ENCODE data around the gene RBPJ. TPM values are rescaled to one million over a fixed set of nuclear protein-coding genes. Genes with fewer than 3 reads are reported as not detected.
"Not testable (repeated sequence)": the region's sequence is repeated elsewhere in the genome, so short reads cannot be mapped to it uniquely, and the experiment has no call there.

Gene RBPJ
- total RNA-seq, 1 experiment from 2014 or later, result 34.5 TPM

- H3K27me3 ChIP-seq (replicated peaks), result no peaks in the 10 kb centered on the region
- no peak overlapping the region for H3K4me3 ChIP-seq
- no peak overlapping the region for H3K27ac ChIP-seq
- no peak for DNase-seq (ENCODE audit: low read depth in 1 of 2, low spot score in 2 of 2)
- H3K9me3 ChIP-seq (replicated peaks), result no peaks in the 10 kb centered on the region
- H3K36me3 ChIP-seq, result no peaks in the 10 kb centered on the region
- H3K4me1 ChIP-seq (replicated peaks), result peaks cover 5% of the 10 kb centered on the region; the same call in 1 of the 2 replicates
Measured at GRCh38 chr4:26334366-26334765, 13.6 kb downstream of the RBPJ start.

GRCh38 chr4:26337612-26338011 is 16.8 kb downstream of the RBPJ start:
- H3K27ac ChIP-seq, result no peak overlapping the region
- no peak for DNase-seq (ENCODE audit: low read depth in 1 of 2, low spot score in 2 of 2)
- no peak overlapping the region for H3K4me3 ChIP-seq
- H3K4me1 ChIP-seq (replicated peaks), result peaks cover 7% of the 10 kb centered on the region
- no peaks in the 10 kb centered on the region for H3K27me3 ChIP-seq (replicated peaks)
- no peaks in the 10 kb centered on the region for H3K36me3 ChIP-seq
- H3K9me3 ChIP-seq (replicated peaks), result no peaks in the 10 kb centered on the region

- Histone ChIP-seq H3K9me3 (replicated peaks) (no peaks in the 10 kb centered on the region), H3K27ac (no peak overlapping the region; the same call in 1 of the 2 replicates)
Measured at GRCh38 chr4:26342328-26343037, 21.7 kb downstream of the RBPJ start.

GRCh38 chr4:26343038-26343398 is 22.2 kb downstream of the RBPJ start:
- Histone ChIP-seq H3K36me3 (no peaks in the 10 kb centered on the region), H3K9me3 (replicated peaks) (no peaks in the 10 kb centered on the region), H3K27me3 (replicated peaks) (no peaks in the 10 kb centered on the region), H3K4me3 (no peak overlapping the region), H3K27ac (no peak overlapping the region), H3K4me1 (replicated peaks) (peaks cover 18% of the 10 kb centered on the region)
- DNase-seq (ENCODE audit: low read depth in 1 of 2, low spot score in 2 of 2), result no peak

More at GRCh38 chr4:26342328-26343037, 21.7 kb downstream of the RBPJ start:
- peak in 1 of 2 experiments; percentile 20 for DNase-seq (ENCODE audit: low read depth in 1 of 2, low spot score in 2 of 2)
- H3K4me3 ChIP-seq, result no peak overlapping the region
- H3K4me1 ChIP-seq (replicated peaks), result peaks cover 18% of the 10 kb centered on the region
- H3K36me3 ChIP-seq, result no peaks in the 10 kb centered on the region
- H3K27me3 ChIP-seq (replicated peaks), result no peaks in the 10 kb centered on the region

- Histone ChIP-seq H3K4me3 (no peak overlapping the region), H3K27ac (no peak overlapping the region), H3K27me3 (replicated peaks) (no peaks in the 10 kb centered on the region), H3K4me1 (replicated peaks) (peaks cover 18% of the 10 kb centered on the region), H3K36me3 (no peaks in the 10 kb centered on the region), H3K9me3 (replicated peaks) (no peaks in the 10 kb centered on the region)
- DNase-seq (ENCODE audit: low read depth in 1 of 2, low spot score in 2 of 2), result no peak
Measured at GRCh38 chr4:26344901-26345564, 24.2 kb downstream of the RBPJ start.

GRCh38 chr4:26345565-26345938 is 24.7 kb downstream of the RBPJ start:
- no peaks in the 10 kb centered on the region for H3K27me3 ChIP-seq (replicated peaks)

GRCh38 chr4:26346203-26346620 is 25.4 kb downstream of the RBPJ start:
- H3K27ac ChIP-seq, result no peak overlapping the region
- no peaks in the 10 kb centered on the region for H3K27me3 ChIP-seq (replicated peaks)
- no peak overlapping the region; the same call in 1 of the 2 replicates for H3K4me3 ChIP-seq
- no peaks in the 10 kb centered on the region for H3K36me3 ChIP-seq
- no peaks in the 10 kb centered on the region for H3K9me3 ChIP-seq (replicated peaks)
- peak in 1 of 2 experiments; percentile 33 for DNase-seq (ENCODE audit: low read depth in 1 of 2, low spot score in 2 of 2)
- H3K4me1 ChIP-seq (replicated peaks), result peaks cover 18% of the 10 kb centered on the region

More at GRCh38 chr4:26345565-26345938, 24.7 kb downstream of the RBPJ start:
- H3K36me3 ChIP-seq, result no peaks in the 10 kb centered on the region
- DNase-seq (ENCODE audit: low read depth in 1 of 2, low spot score in 2 of 2), result no peak
- no peaks in the 10 kb centered on the region for H3K9me3 ChIP-seq (replicated peaks)
- H3K27ac ChIP-seq, result no peak overlapping the region
- H3K4me3 ChIP-seq, result no peak overlapping the region
- H3K4me1 ChIP-seq (replicated peaks), result peaks cover 18% of the 10 kb centered on the region

- no peaks in the 10 kb centered on the region for H3K9me3 ChIP-seq (replicated peaks)
- H3K36me3 ChIP-seq, result no peaks in the 10 kb centered on the region
- 0 out of 2 replicates have a peak, but pooled peaks cover 8% of the 10 kb centered on the region for H3K4me1 ChIP-seq (replicated peaks)
- no peak for DNase-seq (ENCODE audit: low read depth in 1 of 2, low spot score in 2 of 2)
- no peak overlapping the region for H3K27ac ChIP-seq
- no peaks in the 10 kb centered on the region for H3K27me3 ChIP-seq (replicated peaks)
- no peak overlapping the region for H3K4me3 ChIP-seq
Measured at GRCh38 chr4:26349496-26349895, 28.7 kb downstream of the RBPJ start.

- Histone ChIP-seq H3K27me3 (replicated peaks) (no peaks in the 10 kb centered on the region), H3K27ac (no peak overlapping the region), H3K4me1 (replicated peaks) (no peaks in the 10 kb centered on the region), H3K9me3 (replicated peaks) (no peaks in the 10 kb centered on the region), H3K36me3 (no peaks in the 10 kb centered on the region), H3K4me3 (no peak overlapping the region)
- no peak for DNase-seq (ENCODE audit: low read depth in 1 of 2, low spot score in 2 of 2)
Measured at GRCh38 chr4:26351685-26352084, 30.9 kb downstream of the RBPJ start.

GRCh38 chr4:26354491-26354890 is 33.7 kb downstream of the RBPJ start:
- Histone ChIP-seq H3K36me3 (no peaks in the 10 kb centered on the region), H3K27me3 (replicated peaks) (no peaks in the 10 kb centered on the region), H3K4me3 (no peak overlapping the region), H3K4me1 (replicated peaks) (no peaks in the 10 kb centered on the region), H3K9me3 (replicated peaks) (no peaks in the 10 kb centered on the region), H3K27ac (no peak overlapping the region)
- no peak for DNase-seq (ENCODE audit: low read depth in 1 of 2, low spot score in 2 of 2)

GRCh38 chr4:26355392-26356052 is 34.7 kb downstream of the RBPJ start:
- no peaks in the 10 kb centered on the region for H3K9me3 ChIP-seq (replicated peaks)
- H3K4me1 ChIP-seq (replicated peaks), result no peaks in the 10 kb centered on the region
- no peaks in the 10 kb centered on the region for H3K36me3 ChIP-seq
- no peak overlapping the region for H3K27ac ChIP-seq
- H3K27me3 ChIP-seq (replicated peaks), result no peaks in the 10 kb centered on the region
- DNase-seq (ENCODE audit: low read depth in 1 of 2, low spot score in 2 of 2), result no peak
- no peak overlapping the region for H3K4me3 ChIP-seq

- Histone ChIP-seq H3K36me3 (no peaks in the 10 kb centered on the region), H3K4me3 (no peak overlapping the region), H3K27me3 (replicated peaks) (no peaks in the 10 kb centered on the region), H3K4me1 (replicated peaks) (no peaks in the 10 kb centered on the region), H3K9me3 (replicated peaks) (no peaks in the 10 kb centered on the region), H3K27ac (no peak overlapping the region)
- no peak for DNase-seq (ENCODE audit: low read depth in 1 of 2, low spot score in 2 of 2)
Measured at GRCh38 chr4:26356081-26356501, 35.3 kb downstream of the RBPJ start.

- not testable (repeated sequence) for H3K27me3 ChIP-seq (replicated peaks); H3K9me3 ChIP-seq (replicated peaks); H3K36me3 ChIP-seq; DNase-seq (ENCODE audit: low read depth in 1 of 2, low spot score in 2 of 2); H3K4me3 ChIP-seq; H3K27ac ChIP-seq; H3K4me1 ChIP-seq (replicated peaks)
Measured at GRCh38 chr4:26359521-26359920, 38.7 kb downstream of the RBPJ start.

- DNase-seq (ENCODE audit: low read depth in 1 of 2, low spot score in 2 of 2), result no peak
- Histone ChIP-seq H3K4me3 (no peak overlapping the region), H3K36me3 (no peaks in the 10 kb centered on the region), H3K27me3 (replicated peaks) (no peaks in the 10 kb centered on the region), H3K9me3 (replicated peaks) (no peaks in the 10 kb centered on the region), H3K4me1 (replicated peaks) (peaks cover 6% of the 10 kb centered on the region; the same call in 1 of the 2 replicates), H3K27ac (no peak overlapping the region)
Measured at GRCh38 chr4:26360273-26360672, 39.5 kb downstream of the RBPJ start.

Data from SJSA1 (cell line).